Measurements from ENCODE around the gene ZGLP1. TPM values are rescaled to one million over a fixed set of nuclear protein-coding genes. Genes with fewer than 3 reads are reported as not detected.

The ZGLP1 gene
- total RNA-seq, 1 experiment from 2014 or later = 5.0 TPM

DNA sequence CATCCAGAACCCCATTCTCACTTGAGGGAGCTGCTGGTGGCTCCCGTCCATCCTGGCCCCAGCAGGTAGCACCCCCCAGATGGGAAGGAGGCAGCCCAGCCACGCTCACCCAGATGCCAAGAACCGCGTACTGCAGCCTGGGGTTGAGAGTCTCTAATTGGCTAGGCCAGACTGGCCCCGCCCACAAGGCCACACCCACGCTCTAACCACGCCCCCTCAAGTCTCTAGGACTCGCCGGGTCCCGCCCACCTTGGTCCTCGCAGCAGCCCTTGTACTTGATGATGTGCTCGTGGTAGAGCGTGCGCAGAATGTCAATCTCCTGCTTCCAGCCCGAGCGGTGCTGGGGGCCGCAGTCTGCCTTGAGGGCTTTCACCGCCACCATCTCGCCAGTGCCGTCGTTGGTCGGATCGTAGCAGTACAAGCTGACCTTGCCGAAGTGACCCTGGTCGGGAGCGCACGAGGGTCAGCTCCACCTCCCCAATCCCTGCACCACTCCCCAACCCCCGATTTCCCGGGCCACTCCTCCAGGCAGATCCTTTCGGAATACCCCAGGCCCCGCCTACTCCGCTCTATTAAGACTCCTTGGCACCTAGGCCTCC, 44.3 kb upstream of the ZGLP1 start:
- ChIA-PET CTCF (no interaction called here), RAD21 (ENCODE audit: low non-redundant PET in 1 of 2, low total read pairs in 2 of 2, uncharacterized antibody in 2 of 2, unreplicated experiment in 2 of 2) (no interaction called here), POLR2A (interaction anchor here (0.6 kb wide), 2 partner anchors 13 to 748 kb away, joined by 3 read pairs; no protein-coding TSS in a partner anchor)
- TF ChIP-seq CEBPB (IDR thresholded peaks at IDR 0.05; ENCODE audit: low read depth) = no peak
- TF ChIP-seq EZH2 (IDR thresholded peaks at IDR 0.05) = no peak
- no peak for TF ChIP-seq ELF1 (IDR thresholded peaks at IDR 0.05; ENCODE audit: borderline replicate concordance, low read depth)
- TF ChIP-seq, protein P1, sequence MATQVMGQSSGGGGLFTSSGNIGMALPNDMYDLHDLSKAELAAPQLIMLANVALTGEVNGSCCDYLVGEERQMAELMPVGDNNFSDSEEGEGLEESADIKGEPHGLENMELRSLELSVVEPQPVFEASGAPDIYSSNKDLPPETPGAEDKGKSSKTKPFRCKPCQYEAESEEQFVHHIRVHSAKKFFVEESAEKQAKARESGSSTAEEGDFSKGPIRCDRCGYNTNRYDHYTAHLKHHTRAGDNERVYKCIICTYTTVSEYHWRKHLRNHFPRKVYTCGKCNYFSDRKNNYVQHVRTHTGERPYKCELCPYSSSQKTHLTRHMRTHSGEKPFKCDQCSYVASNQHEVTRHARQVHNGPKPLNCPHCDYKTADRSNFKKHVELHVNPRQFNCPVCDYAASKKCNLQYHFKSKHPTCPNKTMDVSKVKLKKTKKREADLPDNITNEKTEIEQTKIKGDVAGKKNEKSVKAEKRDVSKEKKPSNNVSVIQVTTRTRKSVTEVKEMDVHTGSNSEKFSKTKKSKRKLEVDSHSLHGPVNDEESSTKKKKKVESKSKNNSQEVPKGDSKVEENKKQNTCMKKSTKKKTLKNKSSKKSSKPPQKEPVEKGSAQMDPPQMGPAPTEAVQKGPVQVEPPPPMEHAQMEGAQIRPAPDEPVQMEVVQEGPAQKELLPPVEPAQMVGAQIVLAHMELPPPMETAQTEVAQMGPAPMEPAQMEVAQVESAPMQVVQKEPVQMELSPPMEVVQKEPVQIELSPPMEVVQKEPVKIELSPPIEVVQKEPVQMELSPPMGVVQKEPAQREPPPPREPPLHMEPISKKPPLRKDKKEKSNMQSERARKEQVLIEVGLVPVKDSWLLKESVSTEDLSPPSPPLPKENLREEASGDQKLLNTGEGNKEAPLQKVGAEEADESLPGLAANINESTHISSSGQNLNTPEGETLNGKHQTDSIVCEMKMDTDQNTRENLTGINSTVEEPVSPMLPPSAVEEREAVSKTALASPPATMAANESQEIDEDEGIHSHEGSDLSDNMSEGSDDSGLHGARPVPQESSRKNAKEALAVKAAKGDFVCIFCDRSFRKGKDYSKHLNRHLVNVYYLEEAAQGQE (IDR thresholded peaks at IDR 0.05; ENCODE audit: low read depth) = no peak
- no peak for TF ChIP-seq RAD21 (IDR thresholded peaks at IDR 0.05; ENCODE audit: low read depth)
- H3K27ac ChIP-seq (ENCODE audit: low read depth, low read length) = no peak overlapping the region
- no peak overlapping the region for H3K9ac ChIP-seq (ENCODE audit: low read length)
- no peaks in the 10 kb centered on the region for H3K9me2 ChIP-seq (ENCODE audit: insufficient read depth)
- H2AFZ ChIP-seq (ENCODE audit: low read depth, low read length, poor library complexity, severe bottlenecking) = no peak overlapping the region
- no peaks in the 10 kb centered on the region for H3K9me3 ChIP-seq (ENCODE audit: control insufficient read depth in 1 of 2, insufficient read depth in 1 of 2, low read depth in 1 of 2, low read length in 2 of 2)
- no peak overlapping the region for H3K4me2 ChIP-seq (ENCODE audit: low read length)
- intact Hi-C loops (cut with micrococcal nuclease) = no loop called here
- no peak overlapping the region for H3K4me3 ChIP-seq (replicated peaks in 1 of 2; ENCODE audit: low read depth in 1 of 2, low read length in 2 of 2)
- peaks cover 3 to 14% of the 10 kb centered on the region in 2 experiments; a peak in 3 of 4 replicates for H3K36me3 ChIP-seq (ENCODE audit: control insufficient read depth in 1 of 2, insufficient read depth in 2 of 2, low read length in 2 of 2)
- BruUV-seq (replicated peaks) = no TSS peak
- H4K20me1 ChIP-seq (ENCODE audit: insufficient read depth) = no peaks in the 10 kb centered on the region
- DNase-seq (ENCODE audit: low read depth, low spot score) (peak; percentile 32), ATAC-seq (peak; percentile 90)
- H3K4me1 ChIP-seq (ENCODE audit: control insufficient read depth in 1 of 2, insufficient read depth in 2 of 2, low read length in 2 of 2) = no peaks in the 10 kb centered on the region; a peak in 1 of 4 replicates
- H3K79me2 ChIP-seq (ENCODE audit: insufficient read depth, low read length) = no peaks in the 10 kb centered on the region
- no peaks in the 10 kb centered on the region for H3K27me3 ChIP-seq (ENCODE audit: insufficient read depth, low read length)

Measured in HCT116 (cell line).